Coronary artery (tissue), 2 donors: ENCODE results near the gene TSPAN9.

ENCODE experiments used
- DNase-seq: peaks from one replicate; pipeline ENCODE4 v3.0.0-alpha.2; 2017; ENCODE audit warnings: low spot score
- H3K27ac ChIP-seq, 2 donors: fragments of 200-600 bp; sonication (generic); one replicate each; pipeline ENCODE4 v1.5.1; 2016 to 2019
- H3K4me3 ChIP-seq: fragments of 200-600 bp; sonication (generic); 2 replicates; pipeline ENCODE4 v1.5.1; 2016; ENCODE audit warnings: mild to moderate bottlenecking, moderate library complexity
- CTCF ChIP-seq: fragments of 200-600 bp; sonication (generic); IDR thresholded peaks from one replicate; pipeline ENCODE4 v1.5.1; 2019; ENCODE audit warnings: antibody characterized with exemption

Gene TSPAN9

GRCh38 chr12:3291939-3292338, 214.8 kb downstream of the TSPAN9 start:
- TF ChIP-seq CTCF: no peak
- Histone ChIP-seq H3K4me3 (no peak overlapping the region), H3K27ac (no peak overlapping the region)
- no peak for DNase-seq

DNA sequence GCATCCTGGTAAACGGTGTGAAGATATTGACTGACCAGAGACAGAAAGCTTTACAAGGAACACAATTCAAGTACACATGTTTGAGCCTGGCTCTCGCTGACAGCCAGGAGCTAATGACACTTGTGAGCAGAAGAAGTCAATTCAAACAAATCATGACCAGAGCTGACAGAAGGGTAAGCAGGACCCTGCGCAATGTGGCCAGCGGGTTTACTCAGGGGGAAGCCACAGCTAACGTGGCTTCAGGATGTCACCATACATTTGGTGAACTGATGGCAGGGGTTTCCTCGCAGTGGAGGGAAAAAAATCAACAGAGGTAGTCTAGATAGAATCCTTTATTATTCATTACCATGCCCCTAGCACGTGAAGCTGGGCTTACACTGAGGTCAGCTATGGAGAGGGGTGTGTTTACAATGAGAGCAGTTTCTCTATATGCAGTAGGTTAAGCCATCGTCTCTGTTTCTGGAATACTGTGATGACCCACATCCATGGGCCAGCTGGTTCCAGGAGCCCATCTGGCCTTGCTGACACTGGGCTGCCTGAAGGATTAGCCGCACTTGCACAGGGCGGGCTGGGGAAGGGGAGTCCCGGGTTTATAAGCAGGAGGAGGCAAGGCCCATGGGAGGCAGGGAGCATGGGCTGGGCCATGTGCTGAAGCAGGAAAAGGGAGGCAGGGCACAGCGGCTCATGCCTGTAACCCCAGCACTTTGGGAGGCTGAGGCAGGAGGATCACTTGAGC, 215.7 kb downstream of the TSPAN9 start:
- H3K4me3 ChIP-seq: no peak overlapping the region
- DNase-seq: no peak
- no peak for TF ChIP-seq CTCF
- H3K27ac ChIP-seq: no peak overlapping the region

DNA sequence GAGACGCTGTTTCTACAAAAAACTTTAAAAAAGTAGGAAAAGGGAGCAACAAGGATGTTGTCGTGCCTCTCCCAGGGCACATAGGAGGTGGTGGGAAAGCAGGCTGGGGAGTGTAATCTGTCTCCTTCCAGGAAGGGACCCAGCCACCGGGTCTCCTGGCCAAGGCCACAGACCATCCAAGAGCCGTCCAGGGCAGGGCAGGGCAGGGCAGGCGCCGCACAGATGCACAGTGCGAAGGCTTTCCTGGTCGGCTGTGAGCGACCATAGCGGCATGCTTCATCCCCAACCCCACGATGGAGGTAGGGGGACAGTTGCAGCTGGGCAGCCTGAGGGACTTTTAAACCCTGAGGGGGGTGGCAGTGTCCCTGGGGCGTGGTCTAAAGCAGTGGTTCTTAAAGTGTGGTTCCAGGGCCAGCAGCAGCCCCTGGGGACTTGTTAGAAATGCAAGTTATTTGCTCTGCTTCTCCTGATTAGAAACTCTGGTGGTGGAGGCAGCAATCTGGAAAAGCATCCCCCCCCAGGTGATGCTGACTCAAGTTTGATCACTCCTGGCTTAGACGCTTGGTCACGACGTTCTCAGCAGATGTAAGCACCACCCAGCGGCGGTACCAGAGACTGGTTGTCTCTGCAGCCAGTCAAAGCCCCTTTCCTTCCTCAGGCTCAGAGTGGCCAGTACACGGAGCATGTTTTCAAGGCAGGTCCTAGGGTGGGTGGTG, 216.4 kb downstream of the TSPAN9 start:
- H3K27ac ChIP-seq: no peak overlapping the region
- TF ChIP-seq CTCF: no peak
- H3K4me3 ChIP-seq: no peak overlapping the region
- no peak for DNase-seq

GRCh38 chr12:3294481-3294911, 217.3 kb downstream of the TSPAN9 start:
- Histone ChIP-seq H3K27ac (no peak overlapping the region), H3K4me3 (no peak overlapping the region)
- no peak for DNase-seq
- no peak for TF ChIP-seq CTCF

- no peak overlapping the region for H3K27ac ChIP-seq
- no peak overlapping the region for H3K4me3 ChIP-seq
- DNase-seq: no peak
- TF ChIP-seq CTCF: no peak
Observed at GRCh38 chr12:3295225-3295624, 218.0 kb downstream of the TSPAN9 start.

- Histone ChIP-seq H3K27ac (peak overlapping the region in 1 of 2 donors; percentile 54), H3K4me3 (peak overlapping the region; percentile 36)
- no peak for DNase-seq
- no peak for TF ChIP-seq CTCF
Observed at GRCh38 chr12:3295646-3296408, 218.6 kb downstream of the TSPAN9 start.
